Middle frontal gyrus (tissue), 1 donor: Measurements from ENCODE around the gene FGFR3.

ENCODE experiments used
- DNase-seq: peaks from one replicate; pipeline ENCODE4 v3.0.0-alpha.2; 2015; ENCODE audit warnings: low spot score; ENCODE audit errors: extremely low spot score

The FGFR3 gene

DNA sequence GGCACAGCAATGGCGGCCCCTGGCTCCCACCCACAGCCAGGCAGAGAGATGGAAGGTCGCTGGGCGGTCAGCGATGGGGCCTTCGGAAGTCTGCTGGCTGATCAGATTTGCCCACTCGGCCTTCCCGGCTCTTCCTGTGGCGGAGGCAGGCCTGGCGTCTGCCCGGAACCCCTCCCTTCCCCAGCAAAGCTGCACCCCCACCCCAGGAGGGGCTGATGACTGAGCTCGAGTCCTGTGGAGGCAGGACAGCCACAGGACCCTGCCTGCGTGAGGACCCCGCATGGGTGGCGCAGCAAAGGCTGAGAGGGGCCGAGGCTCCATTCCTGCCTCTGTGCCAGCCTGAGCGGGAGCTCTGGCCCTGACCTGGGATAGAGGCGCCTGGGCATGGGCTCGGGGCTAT, 37.0 kb upstream of the FGFR3 start:
- no peak for DNase-seq

DNA sequence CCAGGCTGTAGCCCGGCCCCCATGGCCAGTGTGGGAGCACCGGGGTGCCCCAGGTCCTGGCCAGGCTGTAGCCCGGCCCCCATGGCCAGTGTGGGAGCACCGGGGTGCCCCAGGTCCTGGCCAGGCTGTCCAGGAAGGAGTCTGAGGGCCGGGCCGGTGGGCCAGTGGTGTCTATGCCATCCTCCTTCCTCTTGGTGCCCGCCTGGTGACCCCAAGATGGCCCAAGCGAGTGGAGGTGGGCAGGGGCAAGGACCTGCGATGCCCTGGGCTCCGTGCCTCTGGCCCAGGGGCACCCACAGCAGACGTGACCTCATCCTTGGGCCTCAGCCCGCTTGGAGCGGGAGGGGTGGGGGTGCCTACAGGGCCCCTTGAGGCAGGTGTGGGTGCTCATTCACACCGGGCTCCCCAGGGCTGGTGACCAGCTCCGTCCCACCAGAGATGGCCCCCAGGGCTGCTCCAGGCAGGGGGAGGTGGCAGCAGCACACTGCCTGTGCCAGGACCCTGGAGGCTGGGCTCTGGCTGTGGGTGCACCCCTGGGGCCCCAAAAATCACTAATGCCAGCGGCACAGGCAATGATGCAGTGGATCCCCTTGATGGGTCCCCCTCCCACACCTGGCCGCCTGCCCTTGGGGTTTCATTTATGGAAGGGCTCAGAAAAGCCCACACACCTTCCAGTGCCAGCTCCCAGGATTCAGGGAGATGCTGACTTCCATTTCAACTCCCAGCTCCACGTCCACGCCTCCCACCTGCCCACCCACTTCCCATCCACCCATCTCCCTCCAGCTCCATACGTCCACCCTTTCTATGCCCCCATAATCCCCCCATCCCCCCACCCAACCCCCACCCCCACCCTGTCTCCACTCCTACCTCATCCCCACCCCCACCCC, 36.0 kb upstream of the FGFR3 start:
- DNase-seq: no peak

DNA sequence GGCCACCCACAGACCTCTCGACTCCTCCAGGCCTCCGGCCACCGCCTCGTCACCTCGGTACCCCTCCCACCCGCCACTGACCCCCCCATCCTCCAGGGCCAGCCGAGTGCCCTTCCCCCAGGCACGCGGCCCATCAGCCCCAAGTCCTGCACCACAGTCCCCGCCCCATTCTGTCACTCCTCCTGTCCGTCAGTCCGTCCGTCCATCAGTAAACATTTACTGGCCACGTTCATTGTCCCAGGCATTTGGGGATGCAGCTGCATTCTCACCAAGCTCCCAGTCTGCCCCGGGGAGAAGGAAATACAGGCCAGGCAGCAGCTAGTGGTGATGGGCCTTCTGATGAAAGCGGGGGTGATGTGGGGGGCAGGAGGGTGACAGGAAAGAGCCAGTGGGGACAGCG, 35.3 kb upstream of the FGFR3 start:
- no peak for DNase-seq

DNA sequence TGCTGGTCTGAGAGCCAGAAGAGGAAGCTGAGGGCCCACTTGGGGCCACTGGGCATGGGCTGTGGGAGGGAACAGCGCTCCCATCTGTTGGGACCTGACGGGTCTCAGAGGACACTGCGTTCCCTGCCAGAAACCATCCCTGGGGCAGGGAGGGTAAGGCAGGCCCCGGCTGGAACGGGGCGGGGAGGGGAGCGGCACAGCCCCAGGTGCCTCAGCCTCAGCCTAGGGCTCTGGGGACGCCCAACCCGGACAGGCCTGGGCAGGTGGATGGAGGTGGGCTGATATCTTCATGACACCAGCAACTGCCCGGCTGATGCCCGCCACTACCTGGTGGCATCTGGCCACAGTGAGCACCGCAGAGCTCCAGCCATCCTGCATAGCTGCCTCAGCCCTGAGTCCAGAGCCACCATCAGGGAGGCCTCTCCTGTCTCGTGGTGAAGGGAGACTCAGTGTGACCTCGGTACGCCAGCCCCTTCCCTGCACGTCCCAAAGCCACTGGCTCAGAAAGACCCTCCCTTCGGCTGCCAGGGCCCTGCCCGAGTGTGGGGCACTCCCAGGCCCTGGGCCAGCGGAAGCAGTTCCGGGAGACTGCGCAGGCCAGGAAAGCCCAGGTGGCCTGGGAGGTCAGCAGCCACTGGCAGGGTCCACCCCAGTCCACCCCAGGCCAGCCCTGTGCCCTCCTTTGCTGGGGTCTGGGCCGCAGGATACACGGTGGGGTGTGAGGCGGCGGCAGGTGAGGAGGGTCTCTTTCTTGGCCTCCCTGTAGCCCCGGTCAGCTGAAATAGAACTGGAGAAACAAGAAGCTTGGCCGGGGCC, 34.6 kb upstream of the FGFR3 start:
- no peak for DNase-seq

DNA sequence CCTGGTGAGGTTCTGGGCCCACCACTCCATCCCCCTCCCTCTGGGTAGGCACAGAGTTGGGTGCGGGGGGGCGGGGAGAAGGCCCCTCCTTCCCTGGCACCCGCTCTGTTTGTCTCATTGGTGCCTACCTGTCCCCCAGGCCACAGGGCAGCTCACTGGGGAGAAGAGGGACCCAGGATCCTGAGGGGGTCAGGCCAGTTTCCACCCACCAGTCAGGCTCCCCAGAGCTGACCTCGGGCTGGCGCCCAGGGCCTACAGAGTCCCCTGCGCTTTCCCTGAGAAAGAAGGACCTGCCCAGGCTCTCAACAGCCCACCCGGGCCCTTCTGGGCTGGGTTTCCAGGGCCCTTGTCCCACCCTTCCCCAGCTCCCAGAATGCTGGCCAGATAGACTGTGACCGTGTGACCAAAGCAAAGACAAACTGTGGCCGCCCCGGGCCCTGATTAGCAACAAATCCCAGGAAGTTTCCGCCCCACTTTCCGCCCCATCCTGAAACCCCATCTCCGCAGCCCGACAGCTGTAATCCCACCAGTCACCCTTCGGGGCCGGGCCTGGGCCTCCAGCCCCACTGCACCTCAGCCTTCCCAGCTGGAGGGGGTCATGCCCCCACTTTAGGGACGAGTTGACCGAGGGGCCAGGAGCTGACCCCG, 33.8 kb upstream of the FGFR3 start:
- no peak for DNase-seq

DNA sequence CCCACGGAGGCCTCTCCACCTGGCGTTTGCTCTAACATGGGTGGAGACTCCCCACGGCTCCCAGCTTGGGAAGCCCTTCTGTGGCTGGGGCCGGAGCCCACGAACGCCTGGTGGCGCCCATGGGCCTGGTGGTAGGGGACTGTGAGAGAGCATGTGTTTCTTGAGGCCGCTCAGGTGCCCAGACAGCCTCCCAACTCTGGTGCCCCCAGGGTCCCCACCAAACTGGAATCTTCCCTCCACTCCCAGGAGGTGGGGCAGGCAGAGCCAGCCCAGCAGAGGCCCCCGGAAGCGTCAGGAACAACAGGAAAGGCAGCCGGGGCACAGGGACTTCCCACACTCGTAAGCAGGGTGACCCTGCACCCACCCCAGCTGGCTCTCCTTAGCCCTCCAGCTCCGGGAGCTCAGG, 33.3 kb upstream of the FGFR3 start:
- no peak for DNase-seq

DNA sequence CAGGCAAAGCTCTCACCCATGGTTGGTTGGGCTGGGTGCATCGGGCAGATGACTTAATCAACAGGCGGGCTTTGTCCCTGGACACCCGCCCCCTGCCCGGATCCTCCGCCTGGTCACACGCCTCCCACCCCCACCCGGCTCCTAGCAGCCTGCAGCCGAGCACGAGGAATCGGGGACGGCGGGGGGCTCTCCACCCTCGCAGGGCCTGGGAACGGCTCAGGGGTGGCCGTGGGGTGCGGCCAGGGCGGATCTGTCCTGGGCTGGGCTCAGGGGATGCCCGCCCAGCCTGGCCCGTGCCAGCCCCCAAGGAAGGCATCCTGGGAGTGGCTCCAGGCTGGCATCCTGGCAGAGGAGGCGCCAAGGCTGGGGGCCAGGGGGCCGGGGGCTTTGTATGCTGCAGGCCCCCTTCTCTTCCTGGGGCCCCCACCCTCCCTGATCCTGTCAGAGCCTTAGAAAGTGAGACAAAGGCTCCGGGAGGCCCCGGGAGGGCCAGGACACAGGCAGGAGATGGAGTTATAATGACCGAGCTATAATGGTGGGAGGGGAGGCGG, 32.5 kb upstream of the FGFR3 start:
- DNase-seq: no peak

DNA sequence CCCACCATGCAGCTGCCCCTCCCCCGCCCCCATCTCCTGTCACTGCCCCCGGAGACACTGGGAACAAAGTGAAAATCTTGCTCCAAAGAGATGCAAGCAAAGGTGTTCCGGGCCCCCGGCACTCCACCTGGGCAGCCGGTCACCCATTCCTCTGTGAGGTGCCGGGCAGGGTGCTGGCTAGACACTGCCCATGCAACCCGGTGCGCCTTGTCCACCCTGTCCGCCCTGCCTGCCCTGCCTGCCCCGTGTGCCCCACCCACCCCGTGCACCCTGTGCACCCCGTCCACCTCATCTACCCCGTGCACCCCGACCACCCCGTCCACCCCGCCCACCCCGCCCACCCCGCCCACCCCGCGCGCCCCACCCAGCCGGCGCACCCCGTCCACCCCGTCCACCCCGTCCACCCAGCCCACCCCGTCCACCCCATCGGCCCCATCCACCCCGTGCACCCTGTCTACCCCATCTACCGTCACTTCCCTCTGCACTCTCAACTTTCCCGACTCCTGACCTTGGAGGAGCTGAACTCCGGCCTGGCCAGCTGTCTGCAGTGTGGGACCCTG, 31.9 kb upstream of the FGFR3 start:
- DNase-seq: no peak

DNA sequence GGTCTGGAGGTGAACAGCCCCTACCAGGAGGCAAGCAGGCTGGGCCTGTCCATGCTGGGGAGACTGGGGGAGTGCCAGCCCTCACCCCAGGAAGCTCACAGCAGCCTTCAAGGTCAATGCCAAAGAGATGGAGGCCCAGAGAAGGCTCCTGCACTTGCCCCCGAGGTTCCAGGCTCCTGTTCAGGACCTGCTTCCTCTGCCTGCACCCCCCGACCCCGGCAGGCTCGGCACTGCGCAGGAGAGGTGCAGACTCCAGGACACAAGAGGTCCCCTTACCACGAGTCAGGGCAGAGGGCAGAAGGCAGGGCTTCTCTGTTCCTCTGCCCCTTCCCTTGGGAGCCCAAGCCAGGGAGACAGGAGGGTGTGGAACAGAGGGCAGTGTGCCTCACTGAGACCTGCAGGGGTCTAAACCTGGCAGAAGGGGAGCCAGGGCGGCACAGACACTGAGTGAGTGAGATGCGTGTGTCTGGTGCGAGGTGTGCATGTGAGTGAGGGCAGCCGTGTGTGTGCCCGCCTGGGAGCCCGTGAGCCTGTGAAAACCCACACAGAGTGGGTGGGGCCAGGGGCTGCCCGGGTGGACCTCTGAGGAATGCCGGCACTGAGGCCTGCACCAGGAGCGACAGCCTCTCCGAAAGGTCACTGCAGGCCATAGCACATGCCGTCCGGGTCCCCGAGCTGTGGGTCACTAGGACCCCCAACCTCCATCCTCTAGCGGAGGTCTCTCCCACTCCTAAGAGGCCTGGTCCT, 30.7 kb upstream of the FGFR3 start:
- no peak for DNase-seq

DNA sequence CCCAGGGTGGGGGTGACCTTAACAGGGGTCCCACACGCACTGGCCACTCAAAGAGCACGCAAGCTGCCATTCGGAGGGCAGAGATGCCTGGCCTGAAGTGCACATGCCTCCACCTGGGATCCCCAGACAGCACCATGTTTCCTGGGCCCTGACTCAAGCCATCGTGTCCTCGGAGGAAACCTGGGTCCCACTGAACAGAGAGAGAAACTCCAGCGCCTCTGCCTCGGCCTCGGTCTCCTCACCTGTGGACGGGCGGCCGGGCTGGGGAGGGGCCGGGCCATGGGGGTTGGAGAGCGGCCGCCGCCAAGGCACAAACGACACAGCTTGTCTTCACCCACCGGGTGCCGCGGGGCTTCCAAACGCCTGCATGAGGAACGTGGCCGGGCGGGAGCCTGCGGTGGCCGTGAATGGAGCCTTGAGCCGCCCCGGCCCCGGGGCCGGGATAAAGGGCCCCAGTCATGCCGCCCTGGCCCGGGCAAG, 30.0 kb upstream of the FGFR3 start:
- no peak for DNase-seq

DNA sequence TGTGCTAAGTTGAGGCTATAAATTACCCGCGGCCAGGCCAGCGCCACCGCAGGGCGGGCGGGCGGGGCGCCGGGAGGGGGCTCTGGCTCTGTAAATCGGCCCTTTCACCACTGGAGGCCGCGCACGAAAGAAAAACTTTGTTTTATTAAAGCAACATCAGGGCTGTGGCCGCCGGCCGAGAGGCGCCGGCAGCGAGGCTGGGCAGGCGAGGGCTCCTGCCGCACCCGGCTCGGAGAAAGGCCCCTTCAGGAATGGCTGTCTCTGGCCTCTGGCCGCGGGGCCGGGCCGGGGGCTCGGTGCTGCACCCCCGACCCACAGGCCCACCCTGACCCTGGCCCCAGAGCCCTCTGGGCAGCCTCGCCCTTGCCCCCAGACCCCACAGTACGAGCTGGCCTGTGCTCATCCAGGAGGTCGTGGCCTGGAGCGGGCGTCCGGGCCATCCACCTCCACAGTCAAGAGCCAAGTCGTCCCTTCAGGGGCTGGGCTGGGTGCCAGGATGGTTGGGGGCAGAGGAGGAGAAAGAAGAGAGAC, 29.5 kb upstream of the FGFR3 start:
- no peak for DNase-seq

DNA sequence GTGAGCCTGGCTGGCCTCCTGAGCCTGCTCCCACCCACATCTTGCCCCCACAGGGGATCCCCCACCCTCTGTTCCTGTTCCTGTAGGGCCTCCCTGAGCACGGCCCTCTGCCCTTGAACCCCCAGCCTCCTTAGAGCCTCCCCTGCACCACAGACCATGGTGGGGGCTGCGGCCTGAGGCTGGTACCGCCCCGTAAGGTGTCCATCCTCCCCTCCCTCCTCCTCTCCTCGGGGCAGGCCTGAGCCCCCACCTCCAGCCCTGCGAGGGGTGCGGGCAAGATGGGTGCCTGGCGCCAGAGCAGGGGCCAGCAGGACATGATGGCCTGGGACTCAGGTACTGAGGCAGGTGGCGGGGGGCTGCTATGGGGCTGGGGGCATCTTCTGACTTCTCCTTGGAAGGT, 28.4 kb upstream of the FGFR3 start:
- DNase-seq: no peak

DNA sequence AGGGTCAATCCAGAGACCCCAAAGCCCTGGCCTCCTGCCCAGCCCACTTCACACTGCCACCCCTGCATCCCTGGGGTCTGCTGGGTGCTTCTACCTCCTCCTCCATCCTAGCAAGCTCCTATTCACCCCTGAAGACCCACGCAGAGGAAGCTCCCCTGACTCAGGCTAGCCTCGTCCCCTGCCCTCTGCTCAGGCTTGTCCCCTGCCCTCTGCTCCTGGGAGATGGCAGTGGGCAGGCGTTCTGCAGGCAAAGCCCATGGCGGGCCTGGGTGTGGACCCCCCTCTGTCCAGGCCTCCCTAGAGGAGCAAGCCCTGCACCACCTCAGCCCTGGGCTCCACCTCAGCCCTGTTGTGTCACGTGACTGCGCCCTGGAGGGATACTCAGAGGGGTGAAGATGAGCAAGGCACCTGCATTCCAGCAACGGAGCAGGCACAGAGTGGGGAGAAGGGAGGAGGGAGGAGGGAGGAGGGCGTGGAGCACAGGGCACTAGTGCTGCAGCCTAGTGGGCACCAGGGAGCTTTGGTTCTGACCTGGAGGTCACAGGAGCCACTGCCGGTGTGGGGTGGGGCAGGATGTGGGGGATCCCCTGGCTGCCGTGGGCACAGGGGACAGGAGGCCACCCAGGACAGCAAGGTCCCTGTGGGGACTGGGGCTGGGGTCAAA, 27.6 kb upstream of the FGFR3 start:
- no peak for DNase-seq

DNA sequence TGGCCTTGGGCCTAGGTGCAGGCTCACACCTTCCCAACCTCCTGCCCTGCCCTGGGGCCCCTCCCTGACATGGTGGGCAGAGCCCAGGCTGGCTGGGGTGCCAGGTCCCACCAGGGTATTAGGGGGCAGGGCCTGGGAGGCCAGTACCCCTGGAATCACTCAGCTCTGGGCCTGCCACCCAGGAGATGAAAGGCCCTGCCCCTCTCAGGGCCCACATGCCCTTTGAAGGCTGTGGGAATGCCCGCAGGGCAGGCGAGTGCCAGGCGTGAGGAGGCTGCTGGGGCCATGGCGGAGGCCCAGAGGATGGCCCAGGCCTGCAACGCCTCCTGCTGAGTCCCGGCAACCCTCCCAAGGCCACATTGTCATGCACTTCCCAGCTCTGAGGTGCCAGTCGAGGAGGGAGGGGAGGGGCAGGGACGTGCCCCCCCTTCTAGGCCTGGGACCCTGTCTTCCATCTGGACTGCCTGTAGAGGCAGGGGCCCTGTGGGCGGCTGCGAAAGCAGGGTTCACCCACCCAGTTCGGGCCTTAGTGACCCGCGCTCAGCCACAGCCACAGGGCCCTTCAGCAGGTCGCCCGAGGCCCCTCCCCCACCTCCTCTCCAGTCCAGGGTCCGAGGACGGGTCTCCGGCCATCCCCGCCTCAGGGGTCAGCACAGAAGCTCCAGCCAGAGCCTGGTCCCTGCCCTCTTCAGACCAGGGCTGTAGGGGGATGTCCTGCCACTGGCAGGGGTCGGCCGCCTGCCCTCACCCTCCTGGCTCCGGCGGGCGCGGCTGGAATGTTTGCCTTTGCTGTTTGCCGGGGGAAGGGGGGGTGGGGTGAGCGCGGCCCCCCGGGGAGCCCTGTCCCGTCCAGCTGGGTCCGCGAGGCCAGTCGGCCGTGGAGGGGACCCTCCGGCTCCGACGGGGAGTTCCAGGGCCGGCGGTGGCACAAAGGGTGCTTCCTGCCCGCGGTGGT, 26.7 kb upstream of the FGFR3 start:
- DNase-seq: no peak

DNA sequence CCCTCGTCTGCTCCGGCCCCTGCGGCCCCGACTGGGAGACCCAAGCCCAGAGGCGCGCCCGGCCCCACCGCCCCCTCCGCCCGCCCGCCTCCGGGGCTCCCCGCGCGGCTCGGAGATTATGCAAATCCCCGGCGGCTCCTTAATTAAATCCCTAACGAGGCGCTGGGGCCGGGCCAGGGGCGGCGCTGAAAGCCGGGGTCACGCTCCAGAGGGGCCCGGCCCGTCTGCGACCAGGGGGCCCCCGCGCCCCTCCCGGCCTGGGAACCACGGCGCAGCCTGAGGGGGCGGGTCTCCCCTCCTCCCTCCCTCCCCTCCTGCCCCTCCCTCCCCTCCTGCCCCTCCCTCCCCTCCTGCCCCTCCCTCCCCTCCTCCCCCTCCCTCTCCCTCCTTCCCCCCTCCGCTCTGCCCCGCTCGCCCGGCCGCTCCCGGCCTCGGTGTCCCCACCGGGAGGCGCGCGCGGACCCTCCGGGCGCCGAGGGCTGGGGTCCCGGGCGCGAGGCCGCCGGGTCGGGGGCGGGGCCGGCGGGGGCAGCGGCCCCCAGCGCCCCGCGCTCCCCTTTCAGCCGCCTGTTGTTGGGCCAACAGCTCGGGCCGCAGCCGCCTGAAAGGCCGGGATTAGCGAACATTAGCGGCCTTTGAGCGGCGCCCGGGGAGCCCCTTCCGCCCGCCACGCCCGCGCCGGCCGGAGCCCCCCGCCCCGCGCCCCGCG, 25.9 kb upstream of the FGFR3 start:
- DNase-seq: no peak

DNA sequence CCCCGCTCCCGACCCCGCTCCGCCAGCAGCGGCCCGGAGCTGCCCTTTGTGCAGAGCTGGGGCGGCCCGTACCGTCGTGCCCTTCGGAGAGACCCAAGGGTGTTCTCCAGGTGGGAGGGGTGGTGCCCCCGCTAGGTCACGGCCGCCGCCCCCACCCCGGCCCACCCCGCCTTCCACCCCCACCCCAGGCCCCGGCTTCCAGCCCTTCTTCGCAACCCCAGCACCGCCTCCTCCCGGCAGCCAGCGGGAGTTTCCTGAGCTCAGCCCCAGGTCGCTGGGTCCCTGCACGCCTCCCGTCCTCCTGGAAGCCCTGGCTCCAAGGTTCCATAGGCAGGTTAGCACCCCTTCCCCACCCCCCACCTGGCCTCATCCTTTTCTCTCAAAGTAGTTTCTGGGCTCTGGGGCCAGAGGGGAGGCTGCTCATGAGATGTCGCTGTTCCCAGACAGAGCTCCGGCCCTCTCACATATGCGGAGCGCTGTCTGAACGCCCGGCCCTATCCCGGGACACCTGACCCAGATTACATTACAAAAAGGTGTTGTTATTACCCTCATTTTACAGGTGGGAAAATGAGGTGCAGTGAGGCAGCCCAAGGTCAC, 25.2 kb upstream of the FGFR3 start:
- DNase-seq: no peak

DNA sequence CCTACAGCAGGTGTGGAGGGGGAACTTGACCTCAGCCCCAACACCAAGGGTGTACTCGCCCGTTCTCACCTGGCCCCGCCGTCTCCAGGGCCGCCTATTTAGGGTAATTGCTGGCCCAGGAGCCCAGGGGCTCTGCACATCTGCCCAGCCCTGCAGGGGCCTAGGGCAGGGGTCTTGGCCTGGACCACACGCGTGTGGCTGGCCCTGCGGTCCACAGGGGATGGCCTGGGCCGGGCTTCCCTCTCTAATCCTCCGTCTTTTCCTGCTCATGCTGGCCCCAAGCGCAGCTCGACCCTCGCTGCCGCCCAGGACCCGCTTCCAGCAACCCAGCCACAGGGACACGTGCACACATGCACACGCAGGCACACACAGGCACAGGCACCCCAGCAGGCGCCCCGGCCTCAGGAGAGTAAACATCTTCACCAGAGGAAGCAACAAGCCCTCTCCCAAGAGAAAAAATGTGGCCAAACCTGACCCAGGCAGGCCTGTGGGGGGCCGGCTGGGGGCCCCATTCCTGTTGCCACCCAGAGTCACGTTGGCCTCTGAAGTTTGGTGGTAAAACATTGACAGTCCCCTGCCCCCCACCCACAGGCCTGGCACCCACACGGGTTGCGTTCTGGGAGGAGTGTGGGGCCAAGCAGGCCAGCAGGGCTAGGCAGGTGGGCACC, 24.6 kb upstream of the FGFR3 start:
- no peak for DNase-seq
